ENCODE data around the gene TTC19. TPM values are rescaled to one million over a fixed set of nuclear protein-coding genes. Genes with fewer than 3 reads are reported as not detected.
"Not testable (repeated sequence)": the region's sequence is repeated elsewhere in the genome, so short reads cannot be mapped to it uniquely, and the experiment has no call there.

The TTC19 gene
- total and polyA plus RNA-seq, 8 donors, result 31.6 to 70.5 (median 59.9) TPM

DNA sequence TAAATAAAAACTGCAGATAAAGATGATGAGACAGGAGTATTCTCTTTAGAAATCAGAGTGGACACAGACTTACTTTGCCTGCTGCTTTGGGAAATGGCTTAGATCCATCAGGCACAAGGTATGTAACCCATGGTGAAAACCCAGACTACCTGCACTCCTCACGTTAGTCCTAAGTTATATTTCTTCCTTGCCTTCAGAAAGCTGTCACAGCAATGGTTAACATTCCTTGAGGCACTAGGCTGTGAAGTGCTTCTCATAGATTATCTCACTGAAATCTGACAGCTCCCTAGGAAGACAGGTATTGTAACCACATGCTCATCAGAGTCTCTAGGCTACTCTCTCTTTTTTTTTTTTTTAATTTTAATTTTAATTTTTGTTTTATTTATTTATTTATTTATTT, 21.0 kb upstream of the TTC19 start:
- H3K4me1 ChIP-seq, result peaks cover 0 to 16% of the 10 kb centered on the region in 2 donors
- TF ChIP-seq CTCF (IDR thresholded peaks at IDR 0.05), result no peak
- H3K27me3 ChIP-seq, result no peaks in the 10 kb centered on the region
- no peaks in the 10 kb centered on the region for H3K9me3 ChIP-seq
- no peak overlapping the region for H3K27ac ChIP-seq
- DNase-seq (no peak), ATAC-seq (no peak)
- no peak overlapping the region for H3K4me3 ChIP-seq
- H3K36me3 ChIP-seq, result peaks cover 0 to 69% of the 10 kb centered on the region in 2 donors
- intact Hi-C loops (cut with DNase I), result no loop called here

GRCh38 chr17:15979013-15979412, 20.6 kb upstream of the TTC19 start:
- intact Hi-C loops (cut with DNase I); ATAC-seq; H3K9me3 ChIP-seq; DNase-seq; H3K27me3 ChIP-seq; H3K27ac ChIP-seq; H3K4me3 ChIP-seq: not testable (repeated sequence)
- Histone ChIP-seq H3K4me1 (peaks cover 0 to 16% of the 10 kb centered on the region in 2 donors), H3K36me3 (peaks cover 0 to 73% of the 10 kb centered on the region in 2 donors)

- peaks cover 0 to 80% of the 10 kb centered on the region in 2 donors for H3K36me3 ChIP-seq
- no peak overlapping the region for H3K4me3 ChIP-seq
- no peaks in the 10 kb centered on the region for H3K27me3 ChIP-seq
- no peak for TF ChIP-seq CTCF (IDR thresholded peaks at IDR 0.05)
- no peak for ATAC-seq
- intact Hi-C loops (cut with DNase I), result no loop called here
- peaks cover 0 to 16% of the 10 kb centered on the region in 2 donors for H3K4me1 ChIP-seq
- DNase-seq, result no peak
- no peak overlapping the region for H3K27ac ChIP-seq
- no peaks in the 10 kb centered on the region for H3K9me3 ChIP-seq
These were observed 18.4 kb upstream of the TTC19 start for GRCh38 chr17:15981208-15981607.

DNA sequence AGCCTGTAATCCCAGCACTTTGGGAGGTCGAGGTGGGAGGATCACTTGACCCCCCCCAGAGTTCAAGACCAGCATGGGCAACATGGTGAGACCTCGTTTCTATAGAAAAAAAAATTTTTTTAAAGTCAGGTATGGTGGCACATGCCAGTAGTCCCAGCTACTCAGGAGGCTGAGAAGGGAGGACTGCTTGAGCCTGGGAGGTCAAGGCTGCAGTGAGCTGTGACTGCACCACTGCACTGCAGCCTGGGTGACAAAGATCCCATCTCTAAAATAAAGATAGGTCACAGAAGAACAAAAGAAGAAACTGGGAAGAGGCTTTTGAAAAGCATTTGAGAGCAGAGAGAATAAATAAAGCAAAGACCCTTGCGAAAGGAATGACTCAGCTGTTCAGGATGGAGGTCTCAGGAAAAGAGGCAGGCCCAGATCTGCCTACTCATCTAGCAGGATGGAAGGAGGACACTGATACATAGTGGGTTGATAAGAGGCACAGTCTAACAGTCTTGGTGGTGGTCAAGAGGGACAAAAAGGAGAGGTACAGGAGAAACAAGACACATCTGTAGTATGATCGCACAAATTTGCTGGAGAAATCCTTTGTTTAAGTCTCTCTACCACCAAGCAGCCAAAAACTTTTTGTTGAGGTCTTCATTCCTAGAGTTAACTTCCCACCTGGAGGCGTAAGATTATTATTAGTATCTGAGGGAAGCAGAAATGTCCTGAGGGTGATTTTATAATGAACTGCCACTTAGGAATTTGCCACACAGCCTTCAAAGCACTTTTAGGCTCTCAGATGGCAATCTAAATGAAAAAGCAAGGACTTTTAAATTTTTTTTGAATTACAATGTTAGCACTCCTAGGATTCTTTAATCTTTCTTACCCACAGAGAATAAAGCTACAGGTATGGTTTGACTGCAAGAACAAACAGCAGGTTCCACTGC, 17.7 kb upstream of the TTC19 start:
- peaks cover 0 to 16% of the 10 kb centered on the region in 2 donors for H3K4me1 ChIP-seq
- H3K27ac ChIP-seq, result no peak overlapping the region
- peaks cover 0 to 86% of the 10 kb centered on the region in 2 donors for H3K36me3 ChIP-seq
- ATAC-seq, result no peak
- no peaks in the 10 kb centered on the region for H3K27me3 ChIP-seq
- intact Hi-C loops (cut with DNase I), result no loop called here
- H3K9me3 ChIP-seq, result no peaks in the 10 kb centered on the region
- DNase-seq, result no peak
- no peak for TF ChIP-seq CTCF (IDR thresholded peaks at IDR 0.05)
- no peak overlapping the region for H3K4me3 ChIP-seq

DNA sequence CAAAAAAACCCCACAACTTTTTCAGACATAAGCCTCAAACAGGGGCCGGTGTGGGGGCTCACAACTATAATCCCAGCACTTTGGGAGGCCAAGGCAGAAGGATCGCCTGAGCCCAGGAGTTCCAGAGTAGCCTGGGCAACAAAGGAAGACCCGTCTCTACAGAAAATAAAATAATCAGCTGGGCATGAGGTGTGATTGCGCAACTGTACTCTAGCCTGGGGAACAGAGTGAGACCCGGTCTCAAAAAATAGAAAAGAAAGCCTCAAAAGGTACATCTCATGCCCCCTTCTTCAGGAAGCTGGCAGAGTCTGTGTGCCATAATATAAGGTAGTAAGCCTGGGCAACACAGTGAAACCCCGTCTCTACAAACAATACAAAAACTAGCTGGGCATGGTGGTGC, 3.3 kb upstream of the TTC19 start:
- Histone ChIP-seq H3K9me3 (no peaks in the 10 kb centered on the region), H3K4me3 (no peak overlapping the region), H3K4me1 (peaks cover 13 to 53% of the 10 kb centered on the region in 2 donors), H3K27ac (no peak overlapping the region), H3K36me3 (peaks cover 0 to 31% of the 10 kb centered on the region in 2 donors), H3K27me3 (no peaks in the 10 kb centered on the region)
- intact Hi-C loops (cut with DNase I), result no loop called here
- no peak for DNase-seq
- ATAC-seq, result no peak
- TF ChIP-seq CTCF (IDR thresholded peaks at IDR 0.05), result no peak

Measured in left lung (tissue), 10 donors.